ENCODE results near the gene DNER. TPM values are rescaled to one million over a fixed set of nuclear protein-coding genes. Genes with fewer than 3 reads are reported as not detected.

DNER gene
- polyA plus RNA-seq, 1 experiment: not detected

GRCh38 chr2:229410946-229411345, 303.4 kb downstream of the DNER start:
- no peak for DNase-seq (ENCODE audit: low read depth, low spot score)
- Histone ChIP-seq H3K9me3 (ENCODE audit: control insufficient read depth, insufficient read depth, low read length) (peaks cover 6% of the 10 kb centered on the region; the same call in 1 of the 2 replicates), H3K27me3 (ENCODE audit: control insufficient read depth, insufficient read depth, low read length) (no peaks in the 10 kb centered on the region), H3K27ac (ENCODE audit: low read depth, low read length) (no peak overlapping the region), H3K4me3 (ENCODE audit: low read depth, low read length) (no peak overlapping the region)
- POLR2A ChIA-PET: no interaction called here
- CTCF ChIA-PET: interaction anchor here (1.1 kb wide), 1 partner anchor 20 kb away, joined by 3 read pairs; no protein-coding TSS in a partner anchor
- no peak for TF ChIP-seq CTCF (IDR thresholded peaks at IDR 0.05; ENCODE audit: low read depth, low read length)

GRCh38 chr2:229410264-229410663, 304.1 kb downstream of the DNER start:
- POLR2A ChIA-PET: no interaction called here
- CTCF ChIA-PET: no interaction called here
- Histone ChIP-seq H3K9me3 (ENCODE audit: control insufficient read depth, insufficient read depth, low read length) (peaks cover 6% of the 10 kb centered on the region; the same call in 1 of the 2 replicates), H3K4me3 (ENCODE audit: low read depth, low read length) (no peak overlapping the region), H3K27ac (ENCODE audit: low read depth, low read length) (no peak overlapping the region), H3K27me3 (ENCODE audit: control insufficient read depth, insufficient read depth, low read length) (no peaks in the 10 kb centered on the region)
- TF ChIP-seq CTCF (IDR thresholded peaks at IDR 0.05; ENCODE audit: low read depth, low read length): no peak
- no peak for DNase-seq (ENCODE audit: low read depth, low spot score)

GRCh38 chr2:229409751-229410181, 304.6 kb downstream of the DNER start:
- POLR2A ChIA-PET: no interaction called here

GRCh38 chr2:229408962-229409361, 305.4 kb downstream of the DNER start:
- Histone ChIP-seq H3K27ac (ENCODE audit: low read depth, low read length) (peak overlapping the region; percentile 40), H3K4me3 (ENCODE audit: low read depth, low read length) (no peak overlapping the region), H3K27me3 (ENCODE audit: control insufficient read depth, insufficient read depth, low read length) (no peaks in the 10 kb centered on the region), H3K9me3 (ENCODE audit: control insufficient read depth, insufficient read depth, low read length) (no peaks in the 10 kb centered on the region)
- CTCF ChIA-PET: interaction anchor here (0.5 kb wide), 1 partner anchor 466 kb away, joined by 3 read pairs; no protein-coding TSS in a partner anchor
- no peak for TF ChIP-seq CTCF (IDR thresholded peaks at IDR 0.05; ENCODE audit: low read depth, low read length)
- POLR2A ChIA-PET: no interaction called here
- DNase-seq (ENCODE audit: low read depth, low spot score): no peak

More at GRCh38 chr2:229409751-229410181, 304.6 kb downstream of the DNER start:
- Histone ChIP-seq H3K27ac (ENCODE audit: low read depth, low read length) (no peak overlapping the region), H3K4me3 (ENCODE audit: low read depth, low read length) (no peak overlapping the region), H3K9me3 (ENCODE audit: control insufficient read depth, insufficient read depth, low read length) (peaks cover 5% of the 10 kb centered on the region; the same call in 1 of the 2 replicates), H3K27me3 (ENCODE audit: control insufficient read depth, insufficient read depth, low read length) (no peaks in the 10 kb centered on the region)
- DNase-seq (ENCODE audit: low read depth, low spot score): no peak
- no peak for TF ChIP-seq CTCF (IDR thresholded peaks at IDR 0.05; ENCODE audit: low read depth, low read length)
- CTCF ChIA-PET: no interaction called here

GRCh38 chr2:229408356-229408755, 306.0 kb downstream of the DNER start:
- CTCF ChIA-PET: interaction anchor here (0.5 to 1.3 kb wide), 2 partner anchors 178 to 465 kb away, joined by 3 to 4 read pairs; no protein-coding TSS in a partner anchor
- no peak for TF ChIP-seq CTCF (IDR thresholded peaks at IDR 0.05; ENCODE audit: low read depth, low read length)
- POLR2A ChIA-PET: no interaction called here
- peak; percentile 76 for DNase-seq (ENCODE audit: low read depth, low spot score)
- no peaks in the 10 kb centered on the region for H3K9me3 ChIP-seq (ENCODE audit: control insufficient read depth, insufficient read depth, low read length)
- no peak overlapping the region for H3K27ac ChIP-seq (ENCODE audit: low read depth, low read length)
- H3K27me3 ChIP-seq (ENCODE audit: control insufficient read depth, insufficient read depth, low read length): no peaks in the 10 kb centered on the region
- no peak overlapping the region for H3K4me3 ChIP-seq (ENCODE audit: low read depth, low read length)
